HCT116 (cell line): Measurements from ENCODE around the gene NLRP8. TPM values are rescaled to one million over a fixed set of nuclear protein-coding genes. Genes with fewer than 3 reads are reported as not detected.

Source experiments
- ATAC-seq: fragments of 200-7000 bp; cut with Tn5 transposase; 2 replicates; pipeline ENCODE4 v1.9.1; 2020; ENCODE audit warnings: mild to moderate bottlenecking, moderate library complexity
- BruUV-seq: library from RNA; stranded (reverse); fragments of 400-500 nt; replicated peaks from 2 replicates; lab custom pipeline; 2021; lab: Mats Ljungman, UMichigan
- CTCF ChIA-PET: fragments of 300-600 bp; sonication (Branson Sonifier 250); formaldehyde crosslinking; loops from one replicate; lab custom pipeline; 2021; ENCODE audit warnings: antibody characterized with exemption; lab: Charles Lee
- POLR2A ChIA-PET: fragments of 300-600, 350-600 bp; sonication (Branson Sonifier 250); formaldehyde crosslinking; loops from one replicate; lab custom pipeline; 2021; ENCODE audit warnings: antibody characterized with exemption; lab: Charles Lee
- RAD21 ChIA-PET, 2 experiments: fragments of 300-600 bp; sonication (Branson Sonifier 250); formaldehyde crosslinking; loops; one replicate each; lab custom pipeline; 2023; ENCODE audit warnings: low total read pairs in 2 of 2; ENCODE audit not compliant: uncharacterized antibody in 2 of 2, unreplicated experiment in 2 of 2, low non-redundant PET in 1 of 2; lab: Charles Lee
- DNase-seq: peaks from one replicate; pipeline ENCODE4 v3.0.0-alpha.2; 2010; ENCODE audit warnings: low read depth, low spot score
- H2AFZ ChIP-seq: fragments of 200-600 bp; shearing (Covaris generic), sonication (generic); 2 replicates; pipeline ENCODE4 v1.6.1; 2017; ENCODE audit warnings: low read depth, mixed run types, mixed read lengths, antibody characterized with exemption, low read length; ENCODE audit not compliant: poor library complexity, severe bottlenecking
- H3K27ac ChIP-seq: 2 replicates; pipeline ENCODE4 v1.5.1; 2012; ENCODE audit warnings: low read depth, low read length
- H3K27me3 ChIP-seq: fragments of 200-600 bp; sonication (generic); 2 replicates; pipeline ENCODE4 v1.6.1; 2016; ENCODE audit warnings: mixed run types, low read length, mixed read lengths; ENCODE audit not compliant: insufficient read depth
- H3K36me3 ChIP-seq, 2 experiments: fragments of 200-500 bp in 1 of 2; fragments of 200-600 bp in 1 of 2; sonication (Bioruptor generic) in 1 of 2; sonication (generic) in 1 of 2; 2 replicates each; pipeline versions ENCODE4 v1.5.1 to v1.6.1; 2014 to 2016; ENCODE audit warnings: low read length in 2 of 2, inconsistent platforms in 1 of 2, mixed read lengths in 1 of 2, mixed run types in 1 of 2; ENCODE audit not compliant: insufficient read depth in 2 of 2, control insufficient read depth in 1 of 2
- H3K4me1 ChIP-seq, 2 experiments: fragments of 200-600 bp in 1 of 2; sonication (generic) in 1 of 2; 2 replicates each; pipeline versions ENCODE4 v1.5.1 to v1.6.1; 2012 to 2017; ENCODE audit warnings: low read length in 2 of 2, inconsistent platforms in 1 of 2, mild to moderate bottlenecking in 1 of 2, mixed read lengths in 1 of 2, mixed run types in 1 of 2, moderate library complexity in 1 of 2; ENCODE audit not compliant: insufficient read depth in 2 of 2, control insufficient read depth in 1 of 2
- H3K4me2 ChIP-seq: fragments of 200-600 bp; sonication (generic); 2 replicates; pipeline ENCODE4 v1.6.1; 2017; ENCODE audit warnings: mixed run types, low read length, mixed read lengths
- H3K4me3 ChIP-seq, 2 experiments: fragments of 200-600 bp in 1 of 2; sonication (generic) in 1 of 2; replicated peaks in 1 of 2; 2 replicates each; pipeline ENCODE4 v1.5.1; 2011 to 2016; ENCODE audit warnings: low read length in 2 of 2, control low read depth in 1 of 2, low read depth in 1 of 2, mild to moderate bottlenecking in 1 of 2, mixed read lengths in 1 of 2, mixed run types in 1 of 2
- H3K79me2 ChIP-seq: fragments of 200-600 bp; sonication (generic); 2 replicates; pipeline ENCODE4 v1.6.1; 2017; ENCODE audit warnings: mild to moderate bottlenecking, mixed run types, low read length, moderate library complexity, mixed read lengths; ENCODE audit not compliant: insufficient read depth
- H3K9ac ChIP-seq: fragments of 200-600 bp; sonication (generic); 2 replicates; pipeline ENCODE4 v1.6.1; 2016; ENCODE audit warnings: low read length, mixed read lengths
- H3K9me2 ChIP-seq: fragments of 200-600 bp; sonication (generic), shearing (Covaris generic); 2 replicates; pipeline ENCODE4 v1.6.1; 2017; ENCODE audit warnings: mixed run types, mild to moderate bottlenecking, moderate library complexity; ENCODE audit not compliant: insufficient read depth
- H3K9me3 ChIP-seq, 2 experiments: fragments of 200-500 bp in 1 of 2; fragments of 200-600 bp in 1 of 2; sonication (Bioruptor generic) in 1 of 2; sonication (generic) in 1 of 2; 2 replicates each; pipeline ENCODE4 v1.6.1; 2014 to 2017; ENCODE audit warnings: low read length in 2 of 2, mixed read lengths in 2 of 2, inconsistent platforms in 1 of 2, low read depth in 1 of 2, mild to moderate bottlenecking in 1 of 2, mixed run types in 1 of 2, moderate library complexity in 1 of 2; ENCODE audit not compliant: control insufficient read depth in 1 of 2, insufficient read depth in 1 of 2
- H4K20me1 ChIP-seq: fragments of 200-600 bp; sonication (generic), shearing (Covaris generic); 2 replicates; pipeline ENCODE4 v1.6.1; 2017; ENCODE audit warnings: mixed run types, mild to moderate bottlenecking, moderate library complexity; ENCODE audit not compliant: insufficient read depth
- CBX3 ChIP-seq: IDR thresholded peaks from 2 replicates; pipeline ENCODE4 v1.6.1; 2012; ENCODE audit warnings: low read depth
- CEBPB ChIP-seq: IDR thresholded peaks from 2 replicates; pipeline ENCODE4 v1.6.1; 2012; ENCODE audit warnings: low read depth
- CTCF ChIP-seq, 3 experiments: fragments of 200-600 bp in 1 of 3; sonication (generic) in 1 of 3; IDR thresholded peaks in 2 of 3; conservative IDR thresholded peaks in 1 of 3; 2 replicates each; pipeline ENCODE4 v1.5.1; 2012 to 2017; ENCODE audit warnings: low read depth in 2 of 3, low read length in 2 of 3, antibody characterized with exemption in 1 of 3, borderline replicate concordance in 1 of 3, control low read depth in 1 of 3, mild to moderate bottlenecking in 1 of 3, mixed read lengths in 1 of 3, mixed run types in 1 of 3, moderate library complexity in 1 of 3; ENCODE audit not compliant: insufficient read depth in 1 of 3
- EGR1 ChIP-seq: IDR thresholded peaks from 2 replicates; pipeline ENCODE4 v1.6.1; 2012; ENCODE audit warnings: low read depth
- ELF1 ChIP-seq: IDR thresholded peaks from 2 replicates; pipeline ENCODE4 v1.6.1; 2012; ENCODE audit warnings: low read depth, borderline replicate concordance
- EZH2 ChIP-seq: fragments of 200-600 bp; sonication (generic); IDR thresholded peaks from 2 replicates; pipeline ENCODE4 v1.6.1; 2017; ENCODE audit warnings: antibody characterized with exemption, mixed run types
- EZH2phosphoT487 ChIP-seq: fragments of 200-600 bp; IDR thresholded peaks from 2 replicates; pipeline ENCODE4 v1.6.1; 2018; ENCODE audit warnings: antibody characterized with exemption, borderline replicate concordance
- FOSL1 ChIP-seq: IDR thresholded peaks from 2 replicates; pipeline ENCODE4 v1.6.1; 2012; ENCODE audit warnings: low read depth
- JUND ChIP-seq: IDR thresholded peaks from 2 replicates; pipeline ENCODE4 v1.6.1; 2012
- MAX ChIP-seq: IDR thresholded peaks from 2 replicates; pipeline ENCODE4 v1.6.1; 2012
- POLR2A ChIP-seq: IDR thresholded peaks from 2 replicates; pipeline ENCODE4 v1.7.0; 2011; ENCODE audit warnings: borderline replicate concordance; ENCODE audit not compliant: insufficient read depth, insufficient read length; ENCODE audit errors: extremely low read depth
- POLR2AphosphoS5 ChIP-seq: IDR thresholded peaks from 2 replicates; pipeline ENCODE4 v1.6.1; 2011; ENCODE audit warnings: mild to moderate bottlenecking, low read depth, low read length, moderate library complexity
- SP1 ChIP-seq: IDR thresholded peaks from 2 replicates; pipeline ENCODE4 v1.6.1; 2012; ENCODE audit warnings: low read depth
- SRF ChIP-seq: IDR thresholded peaks from 2 replicates; pipeline ENCODE4 v1.6.1; 2012; ENCODE audit warnings: low read depth
- TCF7L2 ChIP-seq: IDR thresholded peaks from 2 replicates; pipeline ENCODE4 v1.7.0; 2011; ENCODE audit warnings: borderline replicate concordance, inconsistent platforms; ENCODE audit not compliant: insufficient read depth, insufficient read length; ENCODE audit errors: extremely low read depth
- ZNF274 ChIP-seq: fragments of 200-500 bp; sonication (Bioruptor generic); IDR thresholded peaks from 2 replicates; pipeline ENCODE4 v1.6.1; 2014; ENCODE audit warnings: mild to moderate bottlenecking, low read depth, low read length, inconsistent platforms
- intact Hi-C: fragments of 100-400 bp; cut with micrococcal nuclease; formaldehyde crosslinking; loops from 2 replicates; pipeline ENCODE4 v1.10.0; 2022
- total RNA-seq: library from RNA; stranded (reverse); gene quantifications from one replicate; pipeline ENCODE4 v1.2.1, GENCODE V29; 2021; ENCODE audit not compliant: unreplicated experiment
- TF ChIP-seq, protein P1 (sequence below): IDR thresholded peaks from 2 replicates; pipeline ENCODE4 v1.6.1; 2012; ENCODE audit warnings: low read depth
- TF ChIP-seq, protein P2 (sequence below): IDR thresholded peaks from 2 replicates; pipeline ENCODE4 v1.6.1; 2011; ENCODE audit warnings: mild to moderate bottlenecking, low read length, moderate library complexity; ENCODE audit not compliant: insufficient replicate concordance; ENCODE audit errors: extremely low read depth

NLRP8 gene
- total RNA-seq, 1 experiment from 2014 or later = not detected

DNA sequence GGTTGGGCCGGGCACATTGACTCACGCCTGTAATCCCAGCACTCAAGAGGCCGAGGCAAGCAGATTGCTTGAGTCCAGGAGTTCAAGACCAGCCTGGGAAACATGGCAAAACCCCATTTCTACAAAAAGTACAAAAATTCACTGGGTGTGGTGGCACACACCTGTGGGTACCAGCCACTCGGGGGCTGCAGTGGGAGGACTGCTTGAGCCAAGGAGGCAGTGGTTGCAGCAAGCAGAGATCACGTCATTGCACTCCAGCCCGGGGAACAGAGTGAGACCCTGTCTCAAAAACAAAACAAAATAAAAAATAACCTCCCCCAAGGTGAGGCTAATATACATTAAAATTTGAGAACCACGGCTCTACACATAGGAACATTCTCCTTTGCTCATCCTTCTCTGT is 40.3 kb upstream of the NLRP8 start:
- no peak overlapping the region for H3K4me2 ChIP-seq
- no peak for DNase-seq
- H3K27me3 ChIP-seq = peaks cover 26% of the 10 kb centered on the region
- no peak overlapping the region for H3K4me3 ChIP-seq
- no peaks in the 10 kb centered on the region for H3K4me1 ChIP-seq
- H3K9ac ChIP-seq = no peak overlapping the region
- no peaks in the 10 kb centered on the region for H4K20me1 ChIP-seq
- POLR2A ChIA-PET = no interaction called here
- no peaks in the 10 kb centered on the region for H3K9me2 ChIP-seq
- ATAC-seq = no peak
- no peak for TF ChIP-seq MAX
- TF ChIP-seq, protein P1, sequence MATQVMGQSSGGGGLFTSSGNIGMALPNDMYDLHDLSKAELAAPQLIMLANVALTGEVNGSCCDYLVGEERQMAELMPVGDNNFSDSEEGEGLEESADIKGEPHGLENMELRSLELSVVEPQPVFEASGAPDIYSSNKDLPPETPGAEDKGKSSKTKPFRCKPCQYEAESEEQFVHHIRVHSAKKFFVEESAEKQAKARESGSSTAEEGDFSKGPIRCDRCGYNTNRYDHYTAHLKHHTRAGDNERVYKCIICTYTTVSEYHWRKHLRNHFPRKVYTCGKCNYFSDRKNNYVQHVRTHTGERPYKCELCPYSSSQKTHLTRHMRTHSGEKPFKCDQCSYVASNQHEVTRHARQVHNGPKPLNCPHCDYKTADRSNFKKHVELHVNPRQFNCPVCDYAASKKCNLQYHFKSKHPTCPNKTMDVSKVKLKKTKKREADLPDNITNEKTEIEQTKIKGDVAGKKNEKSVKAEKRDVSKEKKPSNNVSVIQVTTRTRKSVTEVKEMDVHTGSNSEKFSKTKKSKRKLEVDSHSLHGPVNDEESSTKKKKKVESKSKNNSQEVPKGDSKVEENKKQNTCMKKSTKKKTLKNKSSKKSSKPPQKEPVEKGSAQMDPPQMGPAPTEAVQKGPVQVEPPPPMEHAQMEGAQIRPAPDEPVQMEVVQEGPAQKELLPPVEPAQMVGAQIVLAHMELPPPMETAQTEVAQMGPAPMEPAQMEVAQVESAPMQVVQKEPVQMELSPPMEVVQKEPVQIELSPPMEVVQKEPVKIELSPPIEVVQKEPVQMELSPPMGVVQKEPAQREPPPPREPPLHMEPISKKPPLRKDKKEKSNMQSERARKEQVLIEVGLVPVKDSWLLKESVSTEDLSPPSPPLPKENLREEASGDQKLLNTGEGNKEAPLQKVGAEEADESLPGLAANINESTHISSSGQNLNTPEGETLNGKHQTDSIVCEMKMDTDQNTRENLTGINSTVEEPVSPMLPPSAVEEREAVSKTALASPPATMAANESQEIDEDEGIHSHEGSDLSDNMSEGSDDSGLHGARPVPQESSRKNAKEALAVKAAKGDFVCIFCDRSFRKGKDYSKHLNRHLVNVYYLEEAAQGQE = no peak
- TF ChIP-seq POLR2AphosphoS5 = no peak
- TF ChIP-seq CEBPB = no peak
- TF ChIP-seq JUND = no peak
- TF ChIP-seq CBX3 = no peak
- no peak for TF ChIP-seq EGR1
- TF ChIP-seq EZH2phosphoT487 = no peak
- TF ChIP-seq, protein P2, sequence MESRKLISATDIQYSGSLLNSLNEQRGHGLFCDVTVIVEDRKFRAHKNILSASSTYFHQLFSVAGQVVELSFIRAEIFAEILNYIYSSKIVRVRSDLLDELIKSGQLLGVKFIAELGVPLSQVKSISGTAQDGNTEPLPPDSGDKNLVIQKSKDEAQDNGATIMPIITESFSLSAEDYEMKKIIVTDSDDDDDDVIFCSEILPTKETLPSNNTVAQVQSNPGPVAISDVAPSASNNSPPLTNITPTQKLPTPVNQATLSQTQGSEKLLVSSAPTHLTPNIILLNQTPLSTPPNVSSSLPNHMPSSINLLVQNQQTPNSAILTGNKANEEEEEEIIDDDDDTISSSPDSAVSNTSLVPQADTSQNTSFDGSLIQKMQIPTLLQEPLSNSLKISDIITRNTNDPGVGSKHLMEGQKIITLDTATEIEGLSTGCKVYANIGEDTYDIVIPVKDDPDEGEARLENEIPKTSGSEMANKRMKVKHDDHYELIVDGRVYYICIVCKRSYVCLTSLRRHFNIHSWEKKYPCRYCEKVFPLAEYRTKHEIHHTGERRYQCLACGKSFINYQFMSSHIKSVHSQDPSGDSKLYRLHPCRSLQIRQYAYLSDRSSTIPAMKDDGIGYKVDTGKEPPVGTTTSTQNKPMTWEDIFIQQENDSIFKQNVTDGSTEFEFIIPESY = no peak
- no peak for TF ChIP-seq SRF
- TF ChIP-seq EZH2 = no peak
- no peak for TF ChIP-seq TCF7L2
- no peak for TF ChIP-seq FOSL1
- no peak for TF ChIP-seq ELF1
- no peak for TF ChIP-seq POLR2A
- TF ChIP-seq ZNF274 = no peak
- no peak for TF ChIP-seq SP1
- TF ChIP-seq CTCF (IDR thresholded peaks at IDR 0.05 in 2 of 3, conservative IDR thresholded peaks at IDR 0.05 in 1 of 3; ENCODE audit: borderline replicate concordance in 1 of 3, insufficient read depth in 1 of 3, low read depth in 2 of 3, low read length in 2 of 3) = no peak
- TF ChIP-seq, all 23 proteins: peak for 0
- ChIA-PET RAD21 (no interaction called here), CTCF (no interaction called here)
- BruUV-seq = no TSS peak
- Histone ChIP-seq H3K79me2 (no peaks in the 10 kb centered on the region), H2AFZ (no peak overlapping the region), H3K27ac (no peak overlapping the region), H3K36me3 (no peaks in the 10 kb centered on the region), H3K9me3 (no peaks in the 10 kb centered on the region)
- intact Hi-C loops = no loop called here
